SU-DHL-6 (cell line): Measurements from ENCODE around the gene TMEM273.

Experiments
- H2AFZ ChIP-seq: fragments of 200-600 bp; sonication (generic); 2 replicates; pipeline ENCODE4 v1.6.1; 2014; ENCODE audit warnings: low read depth, mild to moderate bottlenecking, moderate library complexity, mixed read lengths, antibody characterized with exemption, low read length; ENCODE audit not compliant: severe bottlenecking
- H3F3A ChIP-seq: fragments of 200-600 bp; shearing (Covaris generic); 2 replicates; pipeline ENCODE4 v1.6.0; 2016; ENCODE audit warnings: antibody characterized with exemption, mild to moderate bottlenecking; ENCODE audit not compliant: insufficient read depth
- H3K27ac ChIP-seq: fragments of 200-600 bp; sonication (generic); 2 replicates; pipeline ENCODE4 v1.5.1; 2016; ENCODE audit warnings: low read depth, mild to moderate bottlenecking, low read length, moderate library complexity, mixed read lengths
- H3K27me3 ChIP-seq: fragments of 200-600 bp; sonication (generic), shearing (Covaris generic); 2 replicates; pipeline ENCODE4 v1.6.0; 2014; ENCODE audit warnings: mild to moderate bottlenecking, low read length
- H3K36me3 ChIP-seq: fragments of 200-600 bp; sonication (generic); 2 replicates; pipeline ENCODE4 v1.6.1; 2014; ENCODE audit warnings: mild to moderate bottlenecking, low read length, mixed read lengths
- H3K4me2 ChIP-seq: fragments of 300-600, 200-600 bp; shearing (Covaris generic), sonication (generic); 2 replicates; pipeline ENCODE4 v1.6.0; 2014; ENCODE audit warnings: low read length, low read depth, mild to moderate bottlenecking; ENCODE audit not compliant: poor library complexity, severe bottlenecking
- H3K4me3 ChIP-seq: fragments of 200-600 bp; sonication (generic); 2 replicates; pipeline ENCODE4 v1.5.1; 2014; ENCODE audit warnings: antibody characterized with exemption, low read length, mild to moderate bottlenecking, mixed read lengths; ENCODE audit not compliant: insufficient read depth, poor library complexity, severe bottlenecking
- H3K79me2 ChIP-seq: fragments of 200-600 bp; sonication (generic); 2 replicates; pipeline ENCODE4 v1.6.1; 2014; ENCODE audit warnings: mild to moderate bottlenecking, low read length, moderate library complexity; ENCODE audit not compliant: insufficient read depth
- H3K9ac ChIP-seq: fragments of 200-600 bp; sonication (generic); 2 replicates; pipeline ENCODE4 v1.7.0; 2014; ENCODE audit warnings: mild to moderate bottlenecking, low read length
- H3K9me2 ChIP-seq: fragments of 200-600 bp; sonication (generic); replicated peaks from 2 replicates; pipeline ENCODE4 v1.6.1; 2014; ENCODE audit warnings: low read length; ENCODE audit not compliant: insufficient read depth
- H3K9me3 ChIP-seq: fragments of 200-600 bp; sonication (generic); 2 replicates; pipeline ENCODE4 v1.6.1; 2014; ENCODE audit warnings: low read length, mixed read lengths; ENCODE audit not compliant: insufficient read depth
- H4K20me1 ChIP-seq: fragments of 200-600 bp; sonication (generic); 2 replicates; pipeline ENCODE4 v1.6.1; 2014; ENCODE audit warnings: low read depth, mild to moderate bottlenecking, antibody characterized with exemption, low read length, moderate library complexity, mixed read lengths
- EZH2phosphoT487 ChIP-seq: fragments of 200-600 bp; sonication (generic), shearing (Covaris generic); conservative IDR thresholded peaks from 2 replicates; pipeline ENCODE4 v1.6.1; 2018; ENCODE audit warnings: mild to moderate bottlenecking, antibody characterized with exemption, low read length, moderate library complexity, mixed read lengths
- TF ChIP-seq, protein P1 (sequence below): fragments of 200-600 bp; sonication (generic); IDR thresholded peaks from one replicate; pipeline ENCODE4 v1.5.1; 2017; ENCODE audit warnings: antibody characterized with exemption, mild to moderate bottlenecking, low read length, moderate library complexity; ENCODE audit not compliant: insufficient read depth, poor library complexity, severe bottlenecking

The TMEM273 gene

DNA sequence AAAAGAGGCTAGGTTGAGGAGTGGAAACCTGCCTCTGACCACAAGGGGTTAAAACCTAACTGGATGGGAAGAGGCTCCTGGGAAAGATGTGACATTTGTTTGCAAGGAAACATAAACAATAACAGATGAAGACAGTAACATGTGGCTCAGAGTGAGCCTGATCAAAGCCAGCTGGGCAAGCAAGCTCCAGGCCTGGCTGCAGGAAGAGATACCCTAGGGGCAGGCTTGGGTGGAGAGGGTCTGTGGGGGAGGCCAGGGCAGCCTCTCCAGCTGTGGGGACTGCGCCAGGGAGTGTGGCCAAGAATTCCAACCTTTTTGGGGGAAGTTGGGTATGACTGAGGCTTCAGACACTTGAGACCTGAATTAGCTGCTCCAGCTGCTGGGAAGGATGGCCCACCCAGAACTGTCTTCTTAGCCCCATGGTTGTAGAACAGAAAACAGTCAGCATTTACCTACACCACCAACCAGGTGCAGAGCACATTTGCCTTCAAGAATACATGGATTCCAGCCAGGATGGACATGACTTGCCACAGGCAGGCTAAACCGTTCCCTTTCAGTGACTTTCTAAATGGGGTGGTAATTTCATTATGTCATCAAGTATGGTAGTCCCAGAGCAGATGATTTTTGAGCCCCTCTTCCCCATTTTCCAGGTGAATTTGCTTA is 44.0 kb downstream of the TMEM273 start:
- H3K4me3 ChIP-seq = no peak overlapping the region
- H3K9me3 ChIP-seq = no peaks in the 10 kb centered on the region
- H3K79me2 ChIP-seq = no peaks in the 10 kb centered on the region
- H3K9me2 ChIP-seq = no peaks in the 10 kb centered on the region
- no peaks in the 10 kb centered on the region for H3K27me3 ChIP-seq
- no peak overlapping the region for H3K9ac ChIP-seq
- no peaks in the 10 kb centered on the region for H3K36me3 ChIP-seq
- no peak overlapping the region for H3K27ac ChIP-seq
- H3F3A ChIP-seq = no peaks in the 10 kb centered on the region
- no peak for TF ChIP-seq EZH2phosphoT487
- TF ChIP-seq, protein P1, sequence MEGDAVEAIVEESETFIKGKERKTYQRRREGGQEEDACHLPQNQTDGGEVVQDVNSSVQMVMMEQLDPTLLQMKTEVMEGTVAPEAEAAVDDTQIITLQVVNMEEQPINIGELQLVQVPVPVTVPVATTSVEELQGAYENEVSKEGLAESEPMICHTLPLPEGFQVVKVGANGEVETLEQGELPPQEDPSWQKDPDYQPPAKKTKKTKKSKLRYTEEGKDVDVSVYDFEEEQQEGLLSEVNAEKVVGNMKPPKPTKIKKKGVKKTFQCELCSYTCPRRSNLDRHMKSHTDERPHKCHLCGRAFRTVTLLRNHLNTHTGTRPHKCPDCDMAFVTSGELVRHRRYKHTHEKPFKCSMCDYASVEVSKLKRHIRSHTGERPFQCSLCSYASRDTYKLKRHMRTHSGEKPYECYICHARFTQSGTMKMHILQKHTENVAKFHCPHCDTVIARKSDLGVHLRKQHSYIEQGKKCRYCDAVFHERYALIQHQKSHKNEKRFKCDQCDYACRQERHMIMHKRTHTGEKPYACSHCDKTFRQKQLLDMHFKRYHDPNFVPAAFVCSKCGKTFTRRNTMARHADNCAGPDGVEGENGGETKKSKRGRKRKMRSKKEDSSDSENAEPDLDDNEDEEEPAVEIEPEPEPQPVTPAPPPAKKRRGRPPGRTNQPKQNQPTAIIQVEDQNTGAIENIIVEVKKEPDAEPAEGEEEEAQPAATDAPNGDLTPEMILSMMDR = no peak
- no peak overlapping the region for H3K4me2 ChIP-seq
- H4K20me1 ChIP-seq = no peaks in the 10 kb centered on the region
- H2AFZ ChIP-seq = no peak overlapping the region

- Histone ChIP-seq H4K20me1 (no peaks in the 10 kb centered on the region), H3K27me3 (no peaks in the 10 kb centered on the region), H3K9me3 (no peaks in the 10 kb centered on the region), H3F3A (no peaks in the 10 kb centered on the region), H3K4me3 (no peak overlapping the region), H3K27ac (no peak overlapping the region), H3K36me3 (no peaks in the 10 kb centered on the region), H2AFZ (no peak overlapping the region), H3K79me2 (no peaks in the 10 kb centered on the region), H3K9ac (no peak overlapping the region), H3K9me2 (no peaks in the 10 kb centered on the region), H3K4me2 (no peak overlapping the region)
- no peak for TF ChIP-seq EZH2phosphoT487
- TF ChIP-seq, protein P1 = no peak
Measured at GRCh38 chr10:49143249-49143648, 44.9 kb downstream of the TMEM273 start.

- Histone ChIP-seq H4K20me1 (no peaks in the 10 kb centered on the region), H3K9me2 (no peaks in the 10 kb centered on the region), H3K4me3 (no peak overlapping the region), H3K27me3 (no peaks in the 10 kb centered on the region), H3K36me3 (no peaks in the 10 kb centered on the region), H3K9ac (no peak overlapping the region), H3F3A (no peaks in the 10 kb centered on the region), H3K27ac (no peak overlapping the region), H3K4me2 (no peak overlapping the region), H3K9me3 (no peaks in the 10 kb centered on the region), H3K79me2 (no peaks in the 10 kb centered on the region), H2AFZ (no peak overlapping the region)
- TF ChIP-seq EZH2phosphoT487 = no peak
- TF ChIP-seq, protein P1 = no peak
Measured at GRCh38 chr10:49141541-49142332, 46.5 kb downstream of the TMEM273 start.
